Fibroblast of skin of abdomen (primary cell): ENCODE measurements around the gene SPEN.
"Not testable (repeated sequence)": the region's sequence is repeated elsewhere in the genome, so short reads cannot be mapped to it uniquely, and the experiment has no call there.

Experiments
- DNase-seq: peaks from one replicate; pipeline ENCODE4 v3.0.0-alpha.2; 2013

SPEN gene

DNA sequence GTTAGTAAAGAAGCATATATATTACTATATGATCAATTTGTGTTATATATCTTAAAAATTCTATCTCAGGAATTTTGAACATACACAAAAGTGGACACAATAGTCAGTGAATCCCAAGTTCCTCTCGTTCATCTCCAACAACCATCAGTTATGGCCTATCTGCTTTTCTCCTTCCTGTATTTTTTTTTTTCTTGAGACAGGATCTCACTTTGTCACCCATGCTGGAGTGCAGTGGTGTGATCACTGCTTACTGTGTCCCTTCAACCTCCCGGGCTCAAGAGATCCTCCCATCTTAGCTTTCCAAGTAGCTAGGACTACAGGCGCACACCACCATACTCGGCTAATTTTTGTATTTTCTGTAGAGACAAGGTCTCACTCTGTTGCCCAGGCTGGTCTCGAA is 9.4 kb downstream of the SPEN start:
- DNase-seq: no peak

GRCh38 chr1:15858069-15858670 is 10.7 kb downstream of the SPEN start:
- no peak for DNase-seq

DNA sequence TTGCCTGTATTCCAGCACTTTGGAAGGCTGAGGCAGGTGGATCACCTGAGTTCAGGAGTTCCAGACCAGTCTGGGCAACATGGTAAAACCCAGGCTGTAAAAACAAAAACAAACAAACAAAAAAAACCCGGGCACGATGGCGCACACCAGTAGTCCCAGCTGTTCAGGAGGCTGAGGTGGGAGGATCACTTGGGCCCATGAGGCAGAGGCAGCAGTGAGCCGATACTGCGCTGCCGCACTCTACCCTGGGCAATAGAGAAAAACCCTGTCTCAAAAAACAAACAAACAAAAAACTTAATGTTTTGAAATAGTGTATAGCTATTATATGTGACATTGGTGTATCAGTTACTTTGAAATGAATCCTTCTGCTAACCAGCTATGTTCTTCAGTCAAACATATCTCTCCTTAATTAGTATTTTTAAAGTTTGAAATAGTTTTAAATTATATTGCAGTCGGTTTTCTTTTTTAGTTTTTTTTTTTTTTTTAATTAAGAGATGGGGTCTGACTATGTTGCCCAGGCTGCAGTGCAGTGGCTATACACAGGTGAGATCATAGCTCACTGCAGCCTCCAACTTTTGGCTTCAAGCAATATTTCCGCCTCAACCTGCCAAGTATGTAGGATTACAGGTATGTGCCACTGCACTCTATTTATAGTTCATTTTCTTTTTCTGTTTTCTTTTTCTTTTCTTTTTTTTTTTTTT is 11.3 kb downstream of the SPEN start:
- no peak for DNase-seq

DNA sequence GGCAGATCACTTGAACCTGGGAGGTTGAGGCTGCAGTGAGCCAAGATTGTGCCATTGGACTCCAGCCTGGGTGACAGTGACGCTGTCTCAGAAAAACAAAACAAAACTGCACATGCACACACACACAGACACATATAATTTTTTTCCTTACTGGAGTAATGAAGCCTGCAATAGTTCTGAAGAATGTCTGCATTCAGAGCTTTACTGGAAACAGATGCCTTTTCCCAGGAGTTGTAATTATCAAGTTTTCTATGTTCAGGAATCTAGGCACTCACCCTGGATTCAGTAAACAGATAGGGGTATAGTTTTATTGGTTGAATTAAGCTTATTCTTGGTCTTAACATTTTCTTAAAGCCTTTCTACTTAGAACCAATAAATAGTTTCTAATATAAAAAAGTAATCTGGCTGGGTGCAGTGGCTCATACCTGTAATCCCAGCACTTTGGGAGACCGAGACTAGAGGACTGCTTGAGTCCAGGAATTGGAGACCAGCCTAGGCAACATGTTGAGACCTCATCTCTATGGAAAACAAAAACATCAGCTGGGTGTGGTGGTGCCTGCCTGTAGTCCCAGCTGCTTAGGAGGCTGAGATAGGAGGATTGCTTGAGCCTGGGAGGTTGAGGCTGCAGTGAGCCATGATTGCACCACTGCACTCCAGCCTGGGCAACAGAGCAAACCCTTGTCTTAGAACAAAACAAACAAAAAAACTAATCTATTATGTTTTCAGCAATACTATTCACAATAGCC is 15.8 kb downstream of the SPEN start:
- no peak for DNase-seq

DNA sequence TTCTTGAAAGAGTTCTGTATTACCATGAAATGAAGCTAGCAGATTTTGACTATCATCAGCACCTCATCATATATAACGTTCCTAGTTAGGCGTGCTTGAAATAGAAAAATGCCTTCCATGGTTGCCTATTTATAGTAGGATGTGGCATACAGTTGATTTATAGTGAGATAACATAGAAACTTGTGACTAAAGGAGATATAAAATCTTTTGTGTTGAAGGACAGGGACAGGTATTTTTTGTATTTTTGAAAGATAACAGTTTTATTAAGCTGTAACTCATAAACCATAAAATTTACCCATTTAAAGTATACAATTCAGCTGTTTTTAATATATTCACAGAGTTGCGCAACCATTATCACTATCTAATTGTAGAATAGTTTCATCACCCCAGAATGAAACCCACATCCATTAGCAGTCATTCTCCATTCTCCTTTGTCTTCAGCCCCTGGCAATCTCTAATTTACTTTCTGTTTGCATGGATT is 19.3 kb downstream of the SPEN start:
- peak; percentile 62 for DNase-seq

GRCh38 chr1:15867288-15867687 is 19.8 kb downstream of the SPEN start:
- no peak for DNase-seq

DNA sequence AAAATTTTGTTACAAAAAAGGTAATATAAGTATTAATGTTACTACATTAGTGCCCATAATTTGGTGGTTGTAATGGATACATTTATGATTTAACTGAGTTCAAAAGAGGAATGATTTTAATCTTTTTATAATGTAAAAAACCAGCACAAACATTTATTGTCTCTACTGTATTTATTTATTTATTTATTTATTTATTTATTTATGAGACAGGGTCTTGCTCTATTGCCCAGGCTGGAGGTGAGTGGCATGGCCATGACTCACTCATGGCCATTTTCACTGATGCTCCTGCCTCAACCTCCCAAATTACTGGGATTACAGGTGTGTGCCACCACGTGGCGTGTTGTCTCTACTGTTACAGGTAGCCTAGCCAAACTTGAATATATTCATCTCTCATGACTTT is 21.9 kb downstream of the SPEN start:
- no peak for DNase-seq

DNA sequence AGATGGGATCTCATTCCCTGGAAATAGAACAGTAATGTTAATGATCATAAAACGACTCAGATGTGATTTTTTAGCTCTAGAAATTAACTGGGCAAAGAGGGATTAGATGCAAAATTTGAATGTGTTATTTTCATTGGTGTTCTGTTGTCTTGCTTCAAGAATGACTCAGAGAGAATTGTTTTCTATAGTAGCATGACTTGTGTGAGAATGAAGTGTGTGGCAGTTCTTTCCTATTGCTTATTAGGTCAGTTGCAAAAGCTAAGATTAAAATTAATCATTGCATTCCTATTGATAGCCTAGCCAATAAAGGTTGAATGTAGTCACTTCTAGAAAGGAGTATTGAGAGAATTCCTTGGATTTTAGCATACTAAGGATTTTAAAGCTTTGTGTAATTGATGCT is 22.9 kb downstream of the SPEN start:
- DNase-seq: peak; percentile 6

GRCh38 chr1:15874471-15874870 is 27.0 kb downstream of the SPEN start:
- DNase-seq: no peak

GRCh38 chr1:15876357-15877055 is 29.0 kb downstream of the SPEN start:
- DNase-seq: no peak

DNA sequence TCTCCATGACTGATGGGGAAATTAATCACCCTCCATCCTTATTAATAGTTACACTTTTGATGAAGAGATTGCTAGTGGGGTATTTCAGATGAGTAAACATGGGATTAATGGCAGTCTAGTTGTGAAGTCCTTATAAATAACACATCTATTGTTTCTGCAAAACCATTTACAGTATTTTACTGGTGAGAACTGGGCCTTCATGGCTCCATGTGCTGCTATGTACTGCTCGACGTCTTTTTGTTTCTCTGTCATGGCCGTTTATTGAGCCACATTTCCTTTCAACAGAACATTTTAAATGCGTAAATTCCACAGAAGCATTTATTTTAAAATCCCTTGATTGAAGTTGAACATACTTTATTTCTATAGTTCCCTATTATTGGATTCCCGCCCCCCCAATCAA is 34.5 kb downstream of the SPEN start:
- DNase-seq: no peak

GRCh38 chr1:15882665-15883064 is 35.2 kb downstream of the SPEN start:
- DNase-seq: no peak

DNA sequence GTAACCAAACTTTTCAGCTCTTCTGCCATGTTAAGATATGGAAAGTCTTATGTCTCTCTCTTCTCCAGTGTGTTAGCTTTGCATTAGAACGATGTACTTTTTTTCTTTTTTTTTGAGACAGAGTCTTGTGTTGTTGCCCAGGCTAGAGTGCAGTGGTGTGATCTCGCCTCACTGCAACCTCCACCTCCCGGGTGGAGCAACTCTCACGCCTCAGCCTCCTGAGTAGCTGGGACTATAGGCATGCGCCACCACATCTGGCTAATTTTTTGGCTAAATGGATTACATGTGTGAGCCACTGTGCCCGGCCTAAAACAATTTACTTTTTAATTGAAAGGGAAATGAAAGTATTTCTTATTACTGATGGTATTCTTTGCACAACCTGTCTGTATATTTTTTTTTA is 35.8 kb downstream of the SPEN start:
- no peak for DNase-seq

- DNase-seq: no peak
These were observed 37.0 kb downstream of the SPEN start for GRCh38 chr1:15884477-15884876.

- DNase-seq: no peak
These were observed 37.8 kb downstream of the SPEN start for GRCh38 chr1:15885269-15885668.

DNA sequence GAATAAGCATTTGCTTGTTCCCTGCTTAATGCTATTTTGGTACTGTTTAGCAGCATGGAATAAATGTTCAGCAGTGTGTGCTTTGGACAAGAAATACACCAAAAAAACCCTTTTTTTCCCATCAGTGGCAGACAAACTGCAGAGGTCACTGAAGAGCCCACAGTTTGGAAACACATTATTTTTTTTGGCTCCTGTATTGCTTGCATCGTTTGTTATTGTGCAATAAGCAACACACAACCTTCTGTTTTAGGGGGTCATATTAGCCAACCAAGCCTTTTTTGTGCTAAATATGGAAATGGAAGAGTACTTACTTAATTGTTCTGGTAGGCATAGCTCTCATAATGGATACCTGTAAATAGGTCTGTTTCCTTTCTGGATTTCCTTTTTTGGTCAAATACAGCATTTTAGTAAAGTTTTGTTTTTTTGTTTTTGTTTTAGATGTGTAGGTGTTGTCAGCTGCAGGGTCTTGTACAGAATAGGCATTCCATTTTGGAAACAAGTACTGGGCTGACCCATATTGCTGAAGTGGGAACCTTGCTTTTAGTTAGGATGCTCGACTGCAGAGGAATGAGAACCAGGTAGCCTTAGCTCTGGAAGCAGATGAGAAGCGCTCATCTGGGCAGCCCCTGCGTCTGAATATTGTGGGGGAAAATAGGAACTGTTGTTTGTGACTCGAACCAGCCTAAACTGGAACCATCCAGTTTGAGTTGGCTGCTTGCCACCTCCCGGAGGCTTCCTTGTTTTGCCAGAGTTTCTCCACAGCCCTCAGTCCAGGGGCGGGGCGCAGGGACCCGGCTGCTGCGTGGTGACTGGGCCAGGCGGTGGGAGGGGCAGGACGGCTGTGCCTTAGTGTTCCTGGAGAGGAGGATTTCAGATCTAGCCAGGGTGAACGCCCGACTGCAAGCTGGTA is 38.4 kb downstream of the SPEN start:
- DNase-seq: peak; percentile 92

DNA sequence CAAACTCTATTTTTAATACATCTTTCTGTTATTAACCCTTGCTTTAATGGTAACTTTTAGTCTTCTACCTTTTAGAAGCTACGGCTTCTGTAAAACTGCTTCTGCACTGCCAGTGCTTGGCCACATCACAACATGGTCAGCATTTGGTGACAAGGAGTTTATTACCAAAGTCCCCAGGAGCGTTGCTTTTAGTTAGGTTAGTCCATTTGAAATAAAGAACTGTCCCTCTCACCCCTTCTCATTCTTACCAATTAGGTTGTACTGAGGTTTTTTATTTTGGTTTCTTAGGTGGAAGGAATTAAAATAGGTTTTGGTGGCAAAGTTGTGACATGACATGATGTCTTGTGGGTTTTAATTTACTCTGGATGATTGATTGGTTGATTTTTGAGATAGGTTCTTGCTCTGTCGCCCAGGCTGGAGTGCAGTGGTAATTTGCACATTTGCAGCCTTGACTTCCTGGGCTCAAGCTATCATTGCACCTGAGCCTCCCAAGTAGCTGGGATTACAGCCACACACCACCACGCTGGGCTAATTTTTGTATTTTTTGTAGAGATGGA is 39.2 kb downstream of the SPEN start:
- no peak for DNase-seq

- DNase-seq: not testable (repeated sequence)
These were observed 45.5 kb downstream of the SPEN start for GRCh38 chr1:15892857-15893599.

- DNase-seq: no peak
These were observed 47.7 kb downstream of the SPEN start for GRCh38 chr1:15895233-15895632.

DNA sequence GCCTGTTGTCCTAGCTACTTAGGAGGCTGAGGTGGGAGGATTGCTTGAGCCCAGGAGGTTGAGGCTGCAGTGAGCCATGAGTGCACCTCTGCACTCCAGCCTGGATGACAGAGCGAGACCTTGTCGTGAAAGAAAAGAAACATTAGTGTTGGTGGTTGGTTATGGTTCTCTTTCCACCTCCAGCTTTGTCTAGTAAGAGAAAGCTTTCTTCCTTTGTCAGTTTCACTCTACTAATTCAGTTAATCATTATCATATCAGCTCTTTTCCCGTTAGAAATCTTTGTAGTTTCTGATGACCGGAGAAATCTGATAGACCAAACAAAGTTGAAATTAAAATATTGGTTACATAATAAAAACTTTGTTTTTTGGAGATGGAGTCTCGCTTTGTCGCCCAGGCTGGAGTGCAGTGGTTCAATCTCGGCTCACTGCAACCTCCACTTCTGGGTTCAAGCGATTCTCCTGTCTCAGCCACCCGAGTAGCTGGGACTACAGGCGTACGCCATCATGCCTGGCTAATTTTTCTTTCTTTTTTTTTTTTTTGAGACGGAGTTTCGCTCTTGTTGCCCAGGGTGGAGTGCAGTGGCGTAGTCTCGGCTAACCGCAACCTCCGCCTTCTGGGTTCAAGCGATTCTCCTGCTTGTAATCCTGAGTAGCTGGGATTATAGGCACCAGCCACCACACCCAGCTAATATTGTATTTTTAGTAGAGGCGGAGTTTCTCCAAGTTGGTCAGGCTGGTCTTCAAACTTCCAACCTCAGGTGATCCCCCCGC is 49.5 kb downstream of the SPEN start:
- DNase-seq: not testable (repeated sequence)
